ENCODE data around the gene OR13C2. TPM values are rescaled to one million over a fixed set of nuclear protein-coding genes. Genes with fewer than 3 reads are reported as not detected.
"Not testable (repeated sequence)": the region's sequence is repeated elsewhere in the genome, so short reads cannot be mapped to it uniquely, and the experiment has no call there.

Gene OR13C2
- not detected in 2 replicates for total RNA-seq (2014; rRNA removed; shearing (Covaris generic))

- not testable (repeated sequence) for DNase-seq (ENCODE audit: low spot score)
Observed at GRCh38 chr9:104605527-104605926, at the start of gene OR13C2. Gene OR13C2, minus strand, starts transcription at chr9:104605627. Its CDS starts 0 bp downstream, at chr9:104605627.

DNA sequence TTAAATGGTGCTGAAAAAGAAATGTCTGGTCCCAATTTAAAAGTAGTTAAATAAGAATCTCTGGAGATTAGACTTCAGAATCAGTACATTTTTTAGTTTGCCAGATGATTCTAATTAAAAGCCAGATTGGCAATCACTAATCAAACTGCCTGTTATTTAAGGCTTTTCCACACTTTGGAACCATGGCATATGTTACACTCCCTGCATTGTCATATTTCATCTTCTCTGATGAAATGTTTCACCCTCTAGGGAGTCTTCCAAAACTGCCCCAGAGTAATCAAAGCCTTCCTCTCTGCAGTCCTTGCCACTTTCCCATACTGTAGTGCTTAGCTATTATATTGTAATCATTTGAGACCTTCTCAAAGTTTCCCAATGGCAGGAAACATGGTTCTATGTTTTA is 30.0 kb upstream of the OR13C2 start:
- DNase-seq (ENCODE audit: low spot score) = no peak

GRCh38 chr9:104633976-104634520 is 28.6 kb upstream of the OR13C2 start:
- no peak for DNase-seq (ENCODE audit: low spot score)

DNA sequence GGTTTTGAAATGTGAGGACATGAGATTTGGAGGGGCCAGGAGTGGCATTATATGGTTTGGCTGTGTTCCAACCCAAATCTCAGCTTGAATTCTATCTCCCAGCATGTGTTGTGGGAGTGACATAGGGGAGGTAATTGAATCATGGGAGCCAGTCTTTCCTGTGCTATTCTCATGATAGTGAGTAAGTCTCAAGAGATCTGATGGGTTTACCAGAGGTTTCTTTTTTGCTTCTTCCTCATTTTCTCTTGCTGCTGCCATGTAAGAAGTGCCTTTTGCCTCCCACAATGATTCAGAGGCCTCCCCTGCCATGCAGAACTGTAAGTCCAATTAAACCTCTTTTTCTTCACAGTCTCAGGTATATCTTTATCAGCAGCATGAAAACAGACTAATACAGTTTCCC is 20.5 kb upstream of the OR13C2 start:
- DNase-seq (ENCODE audit: low spot score) = not testable (repeated sequence)

- DNase-seq (ENCODE audit: low spot score) = no peak
Observed at GRCh38 chr9:104618104-104618503, 12.7 kb upstream of the OR13C2 start, which contains the start of gene OR13C9. Gene OR13C9, minus strand, starts transcription at chr9:104618204. Its CDS starts 0 bp downstream, at chr9:104618204.

GRCh38 chr9:104617418-104617817 is 12.0 kb upstream of the OR13C2 start:
- no peak for DNase-seq (ENCODE audit: low spot score)

DNA sequence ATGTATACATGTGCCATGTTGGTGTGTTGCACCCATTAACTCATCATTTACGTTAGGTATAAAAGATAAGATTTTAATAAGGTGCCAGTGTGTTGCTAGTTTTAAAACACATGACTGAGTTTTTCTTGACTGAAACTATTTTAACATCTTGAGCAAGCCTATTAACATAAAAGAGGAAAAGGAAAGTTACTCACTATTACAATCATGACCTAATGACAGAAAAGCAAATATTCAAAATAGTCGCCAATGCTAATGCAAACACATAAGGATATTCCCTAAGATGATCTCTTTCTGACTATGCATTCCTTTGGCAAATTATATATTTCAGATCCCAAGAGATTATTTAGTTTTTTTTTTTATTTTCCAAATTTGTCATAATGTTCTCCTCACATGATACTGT is 5.8 kb upstream of the OR13C2 start:
- DNase-seq (ENCODE audit: low spot score) = no peak

DNA sequence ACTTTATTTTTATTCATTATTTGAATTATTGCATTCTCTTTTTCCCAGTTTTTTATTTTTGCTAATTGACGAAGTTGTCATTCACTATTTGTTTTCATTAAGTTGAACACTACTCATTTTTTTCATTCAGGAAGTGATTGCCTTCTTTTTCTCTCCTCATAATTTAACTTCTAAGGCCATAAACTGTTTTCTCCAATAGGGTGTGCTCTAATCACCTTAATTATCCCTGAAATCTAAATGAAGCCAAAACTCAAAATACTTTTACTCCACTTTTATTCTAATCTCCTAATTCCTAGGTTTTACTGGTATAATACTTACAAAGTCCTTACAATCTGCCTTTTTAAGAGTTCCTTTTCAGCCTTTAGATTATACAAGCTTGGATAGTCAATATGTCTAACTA is 2.9 kb upstream of the OR13C2 start:
- peak; percentile 6 for DNase-seq (ENCODE audit: low spot score)

DNA sequence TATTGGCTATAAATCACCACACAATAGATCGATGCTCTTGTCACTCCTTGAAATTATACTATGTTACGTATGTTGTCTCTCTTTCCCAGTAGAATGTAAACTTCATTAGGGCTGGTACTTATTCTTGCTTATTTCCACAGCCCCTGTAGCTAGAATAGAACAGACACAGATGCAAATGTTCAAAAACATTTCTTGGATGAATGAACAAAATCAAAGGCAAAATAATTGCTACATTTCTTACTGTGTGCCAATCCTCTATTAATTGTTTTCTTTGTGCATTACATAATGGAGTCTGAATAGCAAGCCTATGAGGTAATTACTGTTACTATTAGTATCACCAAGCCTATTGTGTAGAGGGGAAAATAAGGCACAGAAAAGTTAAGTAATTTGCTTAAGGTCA is 725 bp upstream of the OR13C2 start:
- DNase-seq (ENCODE audit: low spot score) = no peak

GRCh38 chr9:104604801-104605200 is 626 bp downstream of the OR13C2 start:
- DNase-seq (ENCODE audit: low spot score) = no peak

GRCh38 chr9:104599313-104599712 is 6.1 kb downstream of the OR13C2 start, which contains the start of gene OR13C5:
Gene OR13C5, minus strand, starts transcription at chr9:104599413. Its CDS starts 0 bp downstream, at chr9:104599413.
- DNase-seq (ENCODE audit: low spot score) = not testable (repeated sequence)

- not testable (repeated sequence) for DNase-seq (ENCODE audit: low spot score)
Observed at GRCh38 chr9:104598749-104599148, 6.7 kb downstream of the OR13C2 start.

- no peak for DNase-seq (ENCODE audit: low spot score)
Observed at GRCh38 chr9:104589626-104590025, 15.8 kb downstream of the OR13C2 start.

DNA sequence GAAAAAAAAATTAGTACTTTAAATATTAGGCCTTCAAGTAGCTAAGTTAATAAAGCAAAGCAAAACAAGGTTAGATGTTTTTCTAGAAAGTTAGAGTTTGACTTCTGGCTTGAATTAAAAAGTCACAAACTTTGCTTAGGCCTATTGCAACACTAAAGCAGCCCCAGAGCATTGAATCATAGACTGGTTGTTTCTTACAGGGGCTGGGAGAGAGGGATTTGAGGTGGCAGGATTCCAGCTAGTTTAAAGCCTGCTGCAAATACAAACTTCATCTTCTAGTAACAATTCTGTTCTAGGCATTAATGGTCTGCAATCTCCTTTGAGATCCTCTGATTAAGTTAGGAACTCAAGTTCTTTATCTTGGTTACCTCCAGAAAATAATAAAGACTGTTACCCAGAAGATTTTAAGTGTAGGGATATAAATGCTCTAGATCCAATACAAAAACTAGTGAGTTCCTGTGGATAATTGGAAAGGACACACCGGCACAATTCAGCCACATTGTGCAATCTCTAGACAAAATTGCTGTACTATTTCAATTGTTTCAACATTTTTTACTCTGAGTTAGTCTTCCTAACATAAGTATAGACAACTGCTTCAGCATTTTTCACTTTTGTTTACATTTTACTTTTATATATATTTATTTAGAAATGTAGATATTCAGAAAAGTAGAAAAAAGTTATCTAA is 18.8 kb downstream of the OR13C2 start:
- DNase-seq (ENCODE audit: low spot score) = no peak

DNA sequence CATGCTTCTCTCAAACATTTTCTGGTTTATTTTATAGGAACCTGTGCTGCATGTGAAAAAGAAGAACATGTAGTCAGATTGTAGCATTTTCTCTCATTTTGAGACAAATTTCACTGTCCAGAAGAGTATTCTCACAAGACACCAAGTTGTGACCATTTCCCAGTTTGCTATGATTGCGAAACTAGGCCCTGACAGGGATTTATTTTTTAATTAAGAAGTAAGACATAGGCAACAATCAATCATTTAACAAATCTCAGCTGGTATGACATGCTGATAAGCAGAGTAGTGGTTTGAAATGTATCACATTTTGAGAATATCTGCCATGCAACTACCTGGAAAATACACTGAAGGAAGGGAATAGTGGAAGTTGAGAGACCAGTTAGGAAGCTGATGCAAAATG is 24.9 kb downstream of the OR13C2 start:
- no peak for DNase-seq (ENCODE audit: low spot score)

DNA sequence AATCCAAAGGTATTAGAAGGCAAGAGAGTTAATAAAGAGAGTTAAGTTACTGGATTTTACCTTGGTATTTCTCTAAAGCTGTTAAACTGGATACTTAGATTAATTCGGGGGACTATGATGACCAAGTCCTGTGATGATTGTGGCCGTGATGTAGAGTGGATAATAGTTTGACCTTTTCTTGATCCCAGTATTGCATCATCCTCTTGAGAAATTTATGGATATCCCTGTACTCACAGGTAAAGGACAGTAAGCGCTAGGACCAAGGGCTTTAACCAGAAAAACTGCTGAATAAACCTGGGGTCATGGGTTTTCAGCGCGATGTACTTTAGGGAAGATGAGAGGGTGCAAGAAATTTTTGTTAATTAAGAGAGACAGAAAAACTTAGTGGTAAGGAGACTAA is 28.2 kb downstream of the OR13C2 start:
- DNase-seq (ENCODE audit: low spot score) = no peak

DNA sequence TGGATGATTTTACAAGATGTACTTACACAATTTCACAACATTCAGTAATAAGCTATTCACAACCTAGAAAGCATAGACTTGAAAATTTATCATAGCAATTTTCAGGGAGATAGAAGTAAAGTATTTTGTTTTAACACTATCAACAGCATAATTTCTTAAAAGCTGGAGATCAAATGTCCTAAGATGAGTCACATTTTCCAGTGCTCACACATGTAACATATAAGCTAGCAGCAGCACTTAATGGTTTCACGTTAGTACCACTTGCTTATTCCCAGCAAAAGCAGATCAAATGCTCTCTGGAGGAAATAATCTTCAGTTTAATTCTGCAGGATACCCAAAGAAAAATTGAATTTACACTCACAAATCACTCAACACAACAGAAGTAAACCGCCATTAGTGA is 30.0 kb downstream of the OR13C2 start:
- no peak for DNase-seq (ENCODE audit: low spot score)

DNA sequence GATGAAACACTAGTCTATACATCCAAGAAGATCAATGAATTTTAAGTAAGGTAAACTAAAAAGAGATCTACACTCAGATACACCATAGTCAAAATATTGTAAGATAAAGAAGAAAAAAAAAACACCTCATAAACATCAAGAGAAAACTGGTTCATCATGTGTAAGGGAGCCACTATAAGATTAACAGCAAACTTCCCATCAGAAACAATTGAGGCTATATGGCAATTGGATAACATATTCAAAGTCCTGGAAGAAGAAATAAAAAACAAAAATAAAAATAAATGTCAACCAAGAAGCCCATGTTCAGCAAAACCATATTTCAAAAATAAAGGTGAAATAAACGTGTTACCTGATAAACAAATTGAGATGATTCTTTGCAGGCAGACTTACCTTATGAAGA is 32.8 kb downstream of the OR13C2 start:
- no peak for DNase-seq (ENCODE audit: low spot score)

GRCh38 chr9:104568868-104569267 is 36.6 kb downstream of the OR13C2 start, which contains the start of gene OR13C8:
Gene OR13C8, plus strand, starts transcription at chr9:104569168. Its CDS starts 0 bp downstream, at chr9:104569168.
- no peak for DNase-seq (ENCODE audit: low spot score)

DNA sequence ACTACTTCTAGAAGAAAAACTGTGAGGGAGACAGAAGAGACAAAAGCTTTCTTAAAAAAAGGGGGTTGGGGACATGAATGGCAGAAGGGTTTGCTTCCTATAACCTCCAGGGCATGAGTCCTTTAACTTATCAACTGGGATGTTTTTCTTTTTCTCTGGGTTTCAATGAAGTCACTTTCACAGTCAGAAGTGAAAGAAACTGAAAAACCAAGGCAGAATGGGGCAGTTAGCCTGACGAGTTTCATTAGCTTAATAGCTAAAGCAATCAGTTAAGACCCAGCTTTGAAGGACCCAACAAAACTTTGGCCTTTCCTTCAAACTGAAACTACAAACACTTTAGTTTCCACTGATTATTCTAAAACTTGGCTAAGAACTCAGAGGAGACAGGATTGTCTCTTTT is 41.1 kb downstream of the OR13C2 start:
- DNase-seq (ENCODE audit: low spot score) = no peak

- DNase-seq (ENCODE audit: low spot score) = no peak
Observed at GRCh38 chr9:104556830-104557634, 48.4 kb downstream of the OR13C2 start.

DNA sequence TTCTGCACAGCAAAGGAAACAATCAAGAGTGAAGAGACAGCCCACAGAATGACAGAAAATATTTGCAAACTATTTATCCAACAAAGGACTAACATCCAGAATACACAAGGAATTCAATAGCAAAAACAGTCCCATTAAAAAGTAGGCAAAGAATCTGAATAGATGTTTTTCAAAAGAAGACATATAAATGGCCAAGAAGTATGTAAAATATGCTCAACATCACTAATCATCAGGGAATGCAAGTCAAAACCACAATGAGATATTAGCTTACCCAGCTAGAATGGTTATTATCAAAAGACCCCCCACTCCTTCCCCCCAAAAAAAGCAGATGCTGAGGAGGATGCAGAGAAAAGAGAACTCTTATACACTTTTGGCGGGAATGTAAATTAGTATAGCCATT is 49.9 kb downstream of the OR13C2 start:
- no peak for DNase-seq (ENCODE audit: low spot score)
